Measurements from ENCODE around the gene KIAA1328.

The KIAA1328 gene

GRCh38 chr18:37231251-37231650, 402.3 kb downstream of the KIAA1328 start:
- DNase-seq = no peak

GRCh38 chr18:37235583-37235982, 406.7 kb downstream of the KIAA1328 start:
- no peak for DNase-seq

- no peak for DNase-seq
Measured at GRCh38 chr18:37238282-37239108, 409.6 kb downstream of the KIAA1328 start.

GRCh38 chr18:37242091-37242490, 413.2 kb downstream of the KIAA1328 start:
- DNase-seq = no peak

- no peak for DNase-seq
Measured at GRCh38 chr18:37242826-37243560, 414.1 kb downstream of the KIAA1328 start.

- DNase-seq = no peak
Measured at GRCh38 chr18:37243741-37244140, 414.8 kb downstream of the KIAA1328 start.

- no peak for DNase-seq
Measured at GRCh38 chr18:37244618-37245017, 415.7 kb downstream of the KIAA1328 start.

- DNase-seq = no peak
Measured at GRCh38 chr18:37246779-37247340, 417.9 kb downstream of the KIAA1328 start.

- DNase-seq = no peak
Measured at GRCh38 chr18:37247497-37248161, 418.7 kb downstream of the KIAA1328 start.

- DNase-seq = no peak
Measured at GRCh38 chr18:37248281-37248680, 419.4 kb downstream of the KIAA1328 start.

- no peak for DNase-seq
Measured at GRCh38 chr18:37249171-37249886, 420.4 kb downstream of the KIAA1328 start.

- no peak for DNase-seq
Measured at GRCh38 chr18:37249895-37250618, 421.1 kb downstream of the KIAA1328 start.

- DNase-seq = no peak
Measured at GRCh38 chr18:37251679-37252078, 422.8 kb downstream of the KIAA1328 start.

- no peak for DNase-seq
Measured at GRCh38 chr18:37252342-37252741, 423.4 kb downstream of the KIAA1328 start.

- DNase-seq = no peak
Measured at GRCh38 chr18:37252854-37253393, 424.0 kb downstream of the KIAA1328 start.

- DNase-seq = peak; percentile 16
Measured at GRCh38 chr18:37253394-37254235, 424.7 kb downstream of the KIAA1328 start.

- DNase-seq = peak; percentile 13
Measured at GRCh38 chr18:37254236-37254754, 425.4 kb downstream of the KIAA1328 start.

GRCh38 chr18:37254973-37255372, 426.0 kb downstream of the KIAA1328 start:
- DNase-seq = no peak

GRCh38 chr18:37258131-37258530, 429.2 kb downstream of the KIAA1328 start:
- no peak for DNase-seq

GRCh38 chr18:37258819-37259218, 429.9 kb downstream of the KIAA1328 start:
- DNase-seq = no peak

Measured in NCI-H2171 (cell line).